ENCODE measurements around the gene SLC38A3.

Gene SLC38A3

GRCh38 chr3:50160561-50160983 is 44.5 kb upstream of the SLC38A3 start:
- peak overlapping the region; percentile 99 for H3K27ac ChIP-seq
- TF ChIP-seq CTCF (conservative IDR thresholded peaks at IDR 0.05; ENCODE audit: low read depth): no peak
- ChIA-PET POLR2A (ENCODE audit: low non-redundant PET) (no interaction called here), CTCF (interaction anchor here (0.6 to 1.0 kb wide), 2 partner anchors 32 to 940 kb away, joined by 3 read pairs; no protein-coding TSS in a partner anchor)
- no peak for DNase-seq (ENCODE audit: low spot score)

- DNase-seq (ENCODE audit: low spot score): no peak
- ChIA-PET CTCF (interaction anchor here (0.6 to 1.0 kb wide), 2 partner anchors 31 to 939 kb away, joined by 3 read pairs; no protein-coding TSS in a partner anchor), POLR2A (ENCODE audit: low non-redundant PET) (no interaction called here)
- H3K27ac ChIP-seq: peak overlapping the region; percentile 99
- no peak for TF ChIP-seq CTCF (conservative IDR thresholded peaks at IDR 0.05; ENCODE audit: low read depth)
These were observed 43.8 kb upstream of the SLC38A3 start for GRCh38 chr3:50161320-50161719.

- ChIA-PET POLR2A (ENCODE audit: low non-redundant PET) (no interaction called here), CTCF (no interaction called here)
- no peak for DNase-seq (ENCODE audit: low spot score)
- H3K27ac ChIP-seq: peak overlapping the region; percentile 99
- TF ChIP-seq CTCF (conservative IDR thresholded peaks at IDR 0.05; ENCODE audit: low read depth): no peak
These were observed 42.8 kb upstream of the SLC38A3 start for GRCh38 chr3:50162034-50162883.

GRCh38 chr3:50163572-50164455 is 41.3 kb upstream of the SLC38A3 start:
- ChIA-PET POLR2A (ENCODE audit: low non-redundant PET) (no interaction called here), CTCF (interaction anchor here (0.8 to 1.1 kb wide), 2 partner anchors 31 to 83 kb away, joined by 3 read pairs; no protein-coding TSS in a partner anchor)
- TF ChIP-seq CTCF (conservative IDR thresholded peaks at IDR 0.05; ENCODE audit: low read depth): no peak
- H3K27ac ChIP-seq: peak overlapping the region; percentile 99
- DNase-seq (ENCODE audit: low spot score): peak; percentile 84

GRCh38 chr3:50164481-50164880 is 40.6 kb upstream of the SLC38A3 start:
- DNase-seq (ENCODE audit: low spot score): no peak
- CTCF ChIA-PET: interaction anchor here (0.8 to 1.1 kb wide), 2 partner anchors 30 to 82 kb away, joined by 3 read pairs; no protein-coding TSS in a partner anchor
- TF ChIP-seq CTCF (conservative IDR thresholded peaks at IDR 0.05; ENCODE audit: low read depth): no peak
- POLR2A ChIA-PET (ENCODE audit: low non-redundant PET): no interaction called here
- H3K27ac ChIP-seq: peak overlapping the region; percentile 99

All from RWPE1 (cell line).